OCI-LY1 (cell line): ENCODE measurements around the gene SUPT16H.
"Not testable (repeated sequence)": the region's sequence is repeated elsewhere in the genome, so short reads cannot be mapped to it uniquely, and the experiment has no call there.

Experiments used
- H2AFZ ChIP-seq: fragments of 200-600 bp; sonication (generic), shearing (Covaris generic); 2 replicates; pipeline ENCODE4 v1.6.0; 2014; ENCODE audit warnings: antibody characterized with exemption, mild to moderate bottlenecking, low read length
- H3F3A ChIP-seq: fragments of 200-600 bp; sonication (generic), shearing (Covaris generic); 2 replicates; pipeline ENCODE4 v1.6.0; 2014; ENCODE audit warnings: mild to moderate bottlenecking, antibody characterized with exemption, low read length, moderate library complexity; ENCODE audit not compliant: insufficient read depth
- H3K27ac ChIP-seq: fragments of 200-600 bp; sonication (generic); 2 replicates; pipeline ENCODE4 v1.5.1; 2014; ENCODE audit warnings: low read length, mixed run types, mild to moderate bottlenecking, low read depth; ENCODE audit not compliant: poor library complexity, severe bottlenecking
- H3K27me3 ChIP-seq: fragments of 200-600 bp; sonication (generic); 2 replicates; pipeline ENCODE4 v1.6.0; 2014; ENCODE audit warnings: antibody characterized with exemption, mild to moderate bottlenecking, low read length, moderate library complexity; ENCODE audit not compliant: insufficient read depth
- H3K36me3 ChIP-seq: fragments of 200-600 bp; sonication (generic); 2 replicates; pipeline ENCODE4 v1.6.1; 2014; ENCODE audit warnings: mild to moderate bottlenecking, antibody characterized with exemption, low read length, moderate library complexity, mixed read lengths; ENCODE audit not compliant: insufficient read depth
- H3K4me1 ChIP-seq: fragments of 200-600 bp; sonication (generic); 2 replicates; pipeline ENCODE4 v1.5.1; 2014; ENCODE audit warnings: mild to moderate bottlenecking, low read length, moderate library complexity; ENCODE audit not compliant: insufficient read depth, severe bottlenecking
- H3K4me2 ChIP-seq: fragments of 200-600 bp; sonication (generic), shearing (Covaris generic); 2 replicates; pipeline ENCODE4 v1.6.1; 2014; ENCODE audit warnings: low read length
- H3K4me3 ChIP-seq: fragments of 200-600 bp; sonication (generic); 2 replicates; pipeline ENCODE4 v1.5.1; 2014; ENCODE audit warnings: low read length, low read depth, mild to moderate bottlenecking, mixed read lengths; ENCODE audit not compliant: poor library complexity, severe bottlenecking
- H3K79me2 ChIP-seq: fragments of 200-600 bp; shearing (Covaris generic); 2 replicates; pipeline ENCODE4 v1.6.1; 2016; ENCODE audit warnings: mixed run types, low read length, mixed read lengths; ENCODE audit not compliant: insufficient read depth
- H3K9ac ChIP-seq: fragments of 200-600 bp; sonication (generic), shearing (Covaris generic); 2 replicates; pipeline ENCODE4 v1.6.1; 2014; ENCODE audit warnings: mild to moderate bottlenecking, low read length, mixed read lengths
- H3K9me2 ChIP-seq: fragments of 200-600 bp; sonication (generic), shearing (Covaris generic); 2 replicates; pipeline ENCODE4 v1.6.1; 2014; ENCODE audit warnings: low read depth, mild to moderate bottlenecking, low read length, mixed read lengths
- H3K9me3 ChIP-seq: fragments of 200-600 bp; shearing (Covaris generic); 2 replicates; pipeline ENCODE4 v1.6.1; 2014; ENCODE audit warnings: low read length, mixed read lengths
- H4K20me1 ChIP-seq: fragments of 200-600 bp; sonication (generic), shearing (Covaris generic); 2 replicates; pipeline ENCODE4 v1.6.0; 2016; ENCODE audit warnings: mild to moderate bottlenecking, low read length; ENCODE audit not compliant: insufficient read depth
- CTCF ChIP-seq: fragments of 200-600 bp; sonication (generic), shearing (Covaris generic); IDR thresholded peaks from 2 replicates; pipeline ENCODE4 v1.5.1; 2017; ENCODE audit warnings: mild to moderate bottlenecking, antibody characterized with exemption, low read length, moderate library complexity, mixed read lengths
- EZH2 ChIP-seq: fragments of 200-600 bp; sonication (generic), shearing (Covaris generic); IDR thresholded peaks from 2 replicates; pipeline ENCODE4 v1.8.0; 2017; ENCODE audit warnings: borderline replicate concordance, mixed run types, mild to moderate bottlenecking, antibody characterized with exemption, low read length, moderate library complexity, mixed read lengths

The SUPT16H gene

DNA sequence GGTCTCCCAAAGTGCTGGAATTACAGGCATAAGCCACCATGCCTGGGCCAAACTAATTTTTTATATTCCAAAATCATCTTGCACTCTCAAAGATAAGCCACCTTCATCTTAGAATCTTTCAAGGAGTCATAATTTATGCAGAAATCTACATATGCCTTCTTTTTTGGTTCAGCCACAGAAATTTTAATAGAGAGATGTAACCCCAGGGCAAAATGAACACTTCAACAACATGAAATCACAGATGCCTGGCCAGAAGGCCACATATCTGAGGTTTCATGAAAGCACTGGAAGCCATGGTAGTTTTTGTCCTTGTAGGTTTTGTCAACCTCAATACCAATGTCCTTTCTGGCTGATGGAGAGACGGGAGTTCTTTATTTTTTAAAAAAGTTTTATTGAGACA is 9.8 kb downstream of the SUPT16H start:
- Histone ChIP-seq H3K36me3 (peaks cover 90% of the 10 kb centered on the region), H4K20me1 (0 out of 2 replicates have a peak, but pooled peaks cover 2% of the 10 kb centered on the region)

GRCh38 chr14:21372814-21373213 is 11.0 kb downstream of the SUPT16H start:
- Histone ChIP-seq H3K36me3 (peaks cover 93% of the 10 kb centered on the region), H3K79me2 (peaks cover 36% of the 10 kb centered on the region)
- not testable (repeated sequence) for H2AFZ ChIP-seq, H3K27me3 ChIP-seq, H3K27ac ChIP-seq, H3F3A ChIP-seq, H3K4me3 ChIP-seq, H3K4me2 ChIP-seq, H3K4me1 ChIP-seq, H3K9ac ChIP-seq, H3K9me3 ChIP-seq, H4K20me1 ChIP-seq, H3K9me2 ChIP-seq

More for the DNA sequence above, 9.8 kb downstream of the SUPT16H start:
- Histone ChIP-seq H3K27ac (no peak overlapping the region), H3K79me2 (peaks cover 48% of the 10 kb centered on the region), H3K9ac (no peak overlapping the region), H3K27me3 (no peaks in the 10 kb centered on the region), H3K4me1 (no peaks in the 10 kb centered on the region), H2AFZ (no peak overlapping the region), H3K4me3 (no peak overlapping the region), H3K9me3 (no peaks in the 10 kb centered on the region), H3F3A (no peaks in the 10 kb centered on the region), H3K4me2 (no peak overlapping the region), H3K9me2 (no peaks in the 10 kb centered on the region)
- TF ChIP-seq EZH2: no peak
- no peak for TF ChIP-seq CTCF

DNA sequence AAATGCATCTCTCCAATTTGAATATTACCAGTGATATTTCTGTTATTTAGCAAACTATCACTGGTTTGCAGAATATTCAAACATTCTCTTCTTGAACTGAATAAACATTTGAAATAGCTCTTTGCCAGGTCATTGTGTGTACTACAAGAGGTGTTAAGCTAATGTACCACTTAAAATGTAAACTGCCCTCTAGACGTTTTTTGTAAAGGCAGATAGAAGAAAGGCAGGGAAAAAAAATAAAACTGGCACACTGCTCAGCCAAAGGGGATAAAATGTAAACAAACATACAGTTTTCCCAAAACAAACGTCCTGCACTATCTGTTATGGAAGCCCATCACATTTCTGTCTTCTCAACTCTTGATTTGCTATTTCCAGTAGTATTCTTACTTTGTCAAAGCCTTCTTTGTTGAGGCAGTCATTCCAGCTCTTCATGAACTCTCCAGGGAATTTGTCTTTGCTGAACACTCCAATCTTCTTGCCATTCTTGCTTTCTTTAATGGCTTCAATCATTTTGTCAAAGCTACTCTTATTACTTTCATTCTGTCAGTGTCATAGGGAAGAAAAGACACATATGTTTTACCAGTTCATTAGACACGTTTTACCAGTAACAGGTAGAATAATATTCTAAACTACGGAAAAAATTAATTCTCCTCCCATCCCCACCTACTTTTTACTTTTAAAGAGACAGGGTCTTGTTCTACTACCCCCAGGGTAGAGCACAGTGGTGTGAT is 13.7 kb downstream of the SUPT16H start:
- H2AFZ ChIP-seq: no peak overlapping the region
- peaks cover 95% of the 10 kb centered on the region for H3K36me3 ChIP-seq
- H3K79me2 ChIP-seq: peaks cover 9% of the 10 kb centered on the region; the same call in 1 of the 2 replicates
- H3K9me3 ChIP-seq: no peaks in the 10 kb centered on the region
- H3K27me3 ChIP-seq: no peaks in the 10 kb centered on the region
- TF ChIP-seq CTCF: no peak
- TF ChIP-seq EZH2: no peak
- H3K27ac ChIP-seq: no peak overlapping the region
- H4K20me1 ChIP-seq: no peaks in the 10 kb centered on the region
- no peaks in the 10 kb centered on the region for H3F3A ChIP-seq
- H3K4me3 ChIP-seq: no peak overlapping the region
- no peaks in the 10 kb centered on the region for H3K9me2 ChIP-seq
- H3K4me1 ChIP-seq: no peaks in the 10 kb centered on the region
- no peak overlapping the region for H3K9ac ChIP-seq
- H3K4me2 ChIP-seq: no peak overlapping the region
